Urinary bladder (tissue), 4 donors: Measurements from ENCODE around the gene PIPOX. TPM values are rescaled to one million over a fixed set of nuclear protein-coding genes. Genes with fewer than 3 reads are reported as not detected.

Source experiments
- DNase-seq: peaks from one replicate; pipeline ENCODE4 v3.0.0-alpha.2; 2015; ENCODE audit errors: extremely low spot score
- H3K27ac ChIP-seq: one replicate; pipeline ENCODE4 v1.5.1; 2013; ENCODE audit warnings: low read depth, mild to moderate bottlenecking, moderate library complexity
- H3K36me3 ChIP-seq: one replicate; pipeline ENCODE4 v1.6.1; 2013; ENCODE audit warnings: mild to moderate bottlenecking, moderate library complexity; ENCODE audit not compliant: insufficient read depth
- H3K4me1 ChIP-seq: one replicate; pipeline ENCODE4 v1.6.1; 2013; ENCODE audit warnings: mild to moderate bottlenecking, moderate library complexity; ENCODE audit not compliant: insufficient read depth
- H3K4me3 ChIP-seq: one replicate; pipeline ENCODE4 v1.5.1; 2013; ENCODE audit warnings: low read depth, low read length
- WGBS: extraction: QIAGEN DNeasy Blood & Tissue Kit; methylation state at CpG from one replicate; pipeline ENCODE4 v1.1.7; 2013; 5-methylcytosine and 5-hydroxymethylcytosine counted together
- polyA plus RNA-seq: library from polyadenylated mRNA; stranded (reverse); fragments of 200-250 nt; gene quantifications from one replicate; pipeline ENCODE4 v1.2.3, GENCODE V29; 2013
- total RNA-seq: library from RNA; depleted of rRNA; stranded (reverse); fragments of >200 nt; gene quantifications from one replicate; pipeline ENCODE4 v1.2.3, GENCODE V29; 2014
- donor health status: healthy with polysubstance abuse.
- donor health status: healthy.

The PIPOX gene
- total and polyA plus RNA-seq, 2 donors, result 4.0 to 4.6 TPM

GRCh38 chr17:29063992-29064391 lies 21.1 kb downstream of the PIPOX start:
- no peak for DNase-seq
- Histone ChIP-seq H3K4me1 (no peaks in the 10 kb centered on the region), H3K4me3 (no peak overlapping the region), H3K27ac (no peak overlapping the region), H3K36me3 (no peaks in the 10 kb centered on the region)
- 89% methylated on average over 7 of the region's 7 CpGs for WGBS

GRCh38 chr17:29066047-29066446 lies 23.1 kb downstream of the PIPOX start:
- no peak for DNase-seq
- Histone ChIP-seq H3K4me1 (no peaks in the 10 kb centered on the region), H3K36me3 (no peaks in the 10 kb centered on the region), H3K27ac (no peak overlapping the region), H3K4me3 (no peak overlapping the region)
- WGBS, result 70% methylated on average over 7 of the region's 7 CpGs

- Histone ChIP-seq H3K4me3 (no peak overlapping the region), H3K27ac (no peak overlapping the region), H3K36me3 (no peaks in the 10 kb centered on the region), H3K4me1 (no peaks in the 10 kb centered on the region)
- DNase-seq, result no peak
- WGBS, result 62% methylated on average over 7 of the region's 7 CpGs
These were observed 23.7 kb downstream of the PIPOX start for GRCh38 chr17:29066606-29067005.

GRCh38 chr17:29068818-29069217 lies 25.9 kb downstream of the PIPOX start:
- Histone ChIP-seq H3K36me3 (no peaks in the 10 kb centered on the region), H3K27ac (no peak overlapping the region), H3K4me1 (no peaks in the 10 kb centered on the region), H3K4me3 (no peak overlapping the region)
- no peak for DNase-seq
- 76% methylated on average over 10 of the region's 10 CpGs for WGBS

GRCh38 chr17:29069526-29070041 lies 26.6 kb downstream of the PIPOX start:
- 51% methylated on average over 19 of the region's 19 CpGs for WGBS
- Histone ChIP-seq H3K27ac (no peak overlapping the region), H3K36me3 (no peaks in the 10 kb centered on the region), H3K4me1 (no peaks in the 10 kb centered on the region), H3K4me3 (no peak overlapping the region)
- no peak for DNase-seq

- Histone ChIP-seq H3K36me3 (no peaks in the 10 kb centered on the region), H3K27ac (no peak overlapping the region), H3K4me3 (no peak overlapping the region), H3K4me1 (no peaks in the 10 kb centered on the region)
- DNase-seq, result no peak
- 51% methylated on average over 10 of the region's 10 CpGs for WGBS
These were observed 27.4 kb downstream of the PIPOX start for GRCh38 chr17:29070308-29070707.

- no peak for DNase-seq
- WGBS, result 75% methylated on average over 9 of the region's 9 CpGs
- H3K27ac ChIP-seq, result no peak overlapping the region
- H3K36me3 ChIP-seq, result no peaks in the 10 kb centered on the region
- H3K4me1 ChIP-seq, result no peaks in the 10 kb centered on the region
- no peak overlapping the region for H3K4me3 ChIP-seq
These were observed 27.8 kb downstream of the PIPOX start for GRCh38 chr17:29070781-29071180.

- no peak overlapping the region for H3K27ac ChIP-seq
- DNase-seq, result no peak
These were observed 28.4 kb downstream of the PIPOX start for GRCh38 chr17:29071303-29071702.

GRCh38 chr17:29073045-29073444 lies 30.1 kb downstream of the PIPOX start:
- no peak for DNase-seq
- Histone ChIP-seq H3K27ac (no peak overlapping the region), H3K4me3 (no peak overlapping the region), H3K36me3 (no peaks in the 10 kb centered on the region), H3K4me1 (no peaks in the 10 kb centered on the region)
- WGBS, result 70% methylated on average over 2 of the region's 2 CpGs

More at GRCh38 chr17:29071303-29071702, 28.4 kb downstream of the PIPOX start:
- Histone ChIP-seq H3K4me1 (no peaks in the 10 kb centered on the region), H3K36me3 (no peaks in the 10 kb centered on the region), H3K4me3 (no peak overlapping the region)
- 93% methylated on average over 1 of the region's 1 CpG for WGBS

GRCh38 chr17:29073520-29073919 lies 30.6 kb downstream of the PIPOX start:
- Histone ChIP-seq H3K36me3 (no peaks in the 10 kb centered on the region), H3K4me1 (no peaks in the 10 kb centered on the region), H3K27ac (no peak overlapping the region), H3K4me3 (no peak overlapping the region)
- 61% methylated on average over 4 of the region's 4 CpGs for WGBS
- DNase-seq, result no peak

- 88% methylated on average over 12 of the region's 12 CpGs for WGBS
- H3K4me3 ChIP-seq, result no peak overlapping the region
- no peak overlapping the region for H3K27ac ChIP-seq
- H3K4me1 ChIP-seq, result no peaks in the 10 kb centered on the region
- DNase-seq, result no peak
- H3K36me3 ChIP-seq, result no peaks in the 10 kb centered on the region
These were observed 31.5 kb downstream of the PIPOX start for GRCh38 chr17:29074488-29074887.

GRCh38 chr17:29076087-29076486 lies 33.1 kb downstream of the PIPOX start:
- no peak for DNase-seq
- Histone ChIP-seq H3K36me3 (peaks cover 4% of the 10 kb centered on the region), H3K4me1 (no peaks in the 10 kb centered on the region), H3K27ac (no peak overlapping the region), H3K4me3 (no peak overlapping the region)
- 87% methylated on average over 6 of the region's 6 CpGs for WGBS

- no peak overlapping the region for H3K4me3 ChIP-seq
These were observed 33.8 kb downstream of the PIPOX start for GRCh38 chr17:29076722-29077121.

GRCh38 chr17:29077320-29077719 lies 34.4 kb downstream of the PIPOX start:
- WGBS, result 92% methylated on average over 7 of the region's 7 CpGs
- no peak for DNase-seq
- H3K36me3 ChIP-seq, result peaks cover 4% of the 10 kb centered on the region
- no peaks in the 10 kb centered on the region for H3K4me1 ChIP-seq
- H3K27ac ChIP-seq, result no peak overlapping the region
- no peak overlapping the region for H3K4me3 ChIP-seq

More at GRCh38 chr17:29076722-29077121, 33.8 kb downstream of the PIPOX start:
- Histone ChIP-seq H3K4me1 (no peaks in the 10 kb centered on the region), H3K36me3 (peaks cover 4% of the 10 kb centered on the region), H3K27ac (no peak overlapping the region)
- 88% methylated on average over 7 of the region's 7 CpGs for WGBS
- DNase-seq, result no peak
